H1 (cell line): ENCODE data around the gene LAMP5. TPM values are rescaled to one million over a fixed set of nuclear protein-coding genes. Genes with fewer than 3 reads are reported as not detected.

Source experiments
- CTCF ChIA-PET: fragments of 300-600 bp; sonication (Branson Sonifier 250); formaldehyde crosslinking; loops from one replicate; lab custom pipeline; 2021; ENCODE audit not compliant: partially characterized antibody; lab: Charles Lee
- POLR2A ChIA-PET: fragments of 300-600 bp; sonication (Branson Sonifier 250); formaldehyde crosslinking; loops from one replicate; lab custom pipeline; 2021; ENCODE audit warnings: inconsistent platforms; ENCODE audit not compliant: partially characterized antibody; lab: Charles Lee
- DNase-seq, 2 experiments: peaks; one replicate each; pipeline versions ENCODE4 v3.0.0 to v3.0.0-alpha.2; 2010 to 2022; ENCODE audit warnings: low spot score in 2 of 2, low read depth in 1 of 2, mixed read lengths in 1 of 2
- FAIRE-seq: peaks from 2 replicates; lab custom pipeline; 2011; peaks lifted over from hg19 to GRCh38; lab: Jason Lieb, UNC
- H2AFZ ChIP-seq: 2 replicates; pipeline ENCODE4 v1.8.1; 2012; ENCODE audit warnings: low read length, inconsistent platforms
- H2AK5ac ChIP-seq: 2 replicates; pipeline ENCODE4 v1.6.1; 2013; ENCODE audit warnings: low read depth, low read length
- H2BK120ac ChIP-seq: replicated peaks from 2 replicates; pipeline ENCODE3; 2013; ENCODE audit warnings: low read depth, low read length, inconsistent platforms
- H2BK12ac ChIP-seq: 2 replicates; pipeline ENCODE4 v1.6.1; 2013; ENCODE audit warnings: low read depth, low read length
- H2BK15ac ChIP-seq: 2 replicates; pipeline ENCODE4 v1.6.1; 2013; ENCODE audit warnings: low read length
- H2BK20ac ChIP-seq: 2 replicates; pipeline ENCODE4 v1.6.1; 2013; ENCODE audit warnings: low read length
- H2BK5ac ChIP-seq: 2 replicates; pipeline ENCODE4 v1.6.1; 2013; ENCODE audit warnings: low read depth, low read length
- H3K14ac ChIP-seq: 2 replicates; pipeline ENCODE4 v1.6.1; 2013; ENCODE audit warnings: inconsistent platforms; ENCODE audit not compliant: insufficient read length
- H3K18ac ChIP-seq: 2 replicates; pipeline ENCODE4 v1.6.1; 2013; ENCODE audit warnings: low read length; ENCODE audit errors: extremely low read depth
- H3K23ac ChIP-seq: 2 replicates; pipeline ENCODE4 v1.6.1; 2013; ENCODE audit warnings: inconsistent platforms; ENCODE audit not compliant: insufficient read length
- H3K23me2 ChIP-seq: 2 replicates; pipeline ENCODE4 v1.6.1; 2013; ENCODE audit warnings: low read depth, low read length
- H3K27ac ChIP-seq: 2 replicates; pipeline ENCODE4 v1.6.1; 2011; ENCODE audit warnings: low read depth, low read length, inconsistent platforms
- H3K27me3 ChIP-seq, 4 experiments: replicated peaks in 1 of 4; 1 replicate in 1 of 4; 2 replicates in 3 of 4; pipeline versions ENCODE4 v1.6.1 to v1.8.1; 2011 to 2013; ENCODE audit warnings: low read length in 3 of 4, mild to moderate bottlenecking in 3 of 4, inconsistent platforms in 2 of 4, mixed read lengths in 2 of 4, moderate library complexity in 1 of 4; ENCODE audit not compliant: control insufficient read depth in 3 of 4, insufficient read depth in 3 of 4; ENCODE audit errors: extremely low read depth in 1 of 4
- H3K36me3 ChIP-seq, 4 experiments: 2 replicates each; pipeline versions ENCODE4 v1.6.1 to v1.8.1; 2011 to 2013; ENCODE audit warnings: mild to moderate bottlenecking in 4 of 4, low read length in 3 of 4, moderate library complexity in 2 of 4, control low read depth in 1 of 4, inconsistent platforms in 1 of 4; ENCODE audit not compliant: insufficient read depth in 4 of 4, control insufficient read depth in 2 of 4
- H3K4ac ChIP-seq: replicated peaks from 2 replicates; pipeline ENCODE3; 2013; ENCODE audit warnings: low read length, low read depth, mixed read lengths, inconsistent platforms; ENCODE audit not compliant: insufficient read length
- H3K4me1 ChIP-seq, 4 experiments: replicated peaks in 1 of 4; 1 replicate in 1 of 4; 2 replicates in 3 of 4; pipeline versions ENCODE4 v1.6.1 to v1.8.1; 2011 to 2013; ENCODE audit warnings: low read length in 3 of 4, inconsistent platforms in 2 of 4, mixed read lengths in 1 of 4; ENCODE audit not compliant: insufficient read depth in 4 of 4, control insufficient read depth in 3 of 4
- H3K4me2 ChIP-seq, 2 experiments: 2 replicates each; pipeline versions ENCODE4 v1.6.1 to v1.8.1; 2011 to 2013; ENCODE audit warnings: low read depth in 2 of 2, low read length in 2 of 2, control low read depth in 1 of 2, inconsistent platforms in 1 of 2, mild to moderate bottlenecking in 1 of 2; ENCODE audit not compliant: insufficient read depth in 1 of 2
- H3K4me3 ChIP-seq, 4 experiments: fragments of 200-600, 300-600 bp in 1 of 4; sonication (generic), shearing (Covaris generic), sonication (Bioruptor Twin) in 1 of 4; 2 replicates each; pipeline versions ENCODE4 v1.5.1 to v1.8.1; 2011 to 2016; ENCODE audit warnings: low read length in 4 of 4, low read depth in 3 of 4, control low read depth in 2 of 4, inconsistent platforms in 2 of 4, mild to moderate bottlenecking in 2 of 4, mixed read lengths in 1 of 4, moderate library complexity in 1 of 4; ENCODE audit not compliant: insufficient read depth in 2 of 4; ENCODE audit errors: extremely low read depth in 1 of 4
- H3K56ac ChIP-seq: replicated peaks from 2 replicates; pipeline ENCODE3; 2013; ENCODE audit warnings: low read depth, mild to moderate bottlenecking, mixed read lengths, low read length, inconsistent platforms; ENCODE audit not compliant: insufficient read length
- H3K79me1 ChIP-seq: 2 replicates; pipeline ENCODE4 v1.6.1; 2013; ENCODE audit warnings: low read depth, low read length, control low read depth
- H3K79me2 ChIP-seq, 2 experiments: 2 replicates each; pipeline versions ENCODE4 v1.6.1 to v1.8.1; 2012 to 2013; ENCODE audit warnings: low read length in 2 of 2, mild to moderate bottlenecking in 2 of 2, inconsistent platforms in 1 of 2; ENCODE audit not compliant: insufficient read depth in 2 of 2, control insufficient read depth in 1 of 2
- H3K9ac ChIP-seq, 4 experiments: replicated peaks in 1 of 4; 1 replicate in 1 of 4; 2 replicates in 3 of 4; pipeline versions ENCODE4 v1.6.1 to v1.8.1; 2011 to 2013; ENCODE audit warnings: low read depth in 3 of 4, low read length in 3 of 4, control low read depth in 2 of 4, mild to moderate bottlenecking in 2 of 4, moderate library complexity in 2 of 4, inconsistent platforms in 1 of 4; ENCODE audit errors: extremely low read depth in 1 of 4
- H3K9me3 ChIP-seq, 2 experiments: 2 replicates each; pipeline versions ENCODE4 v1.6.1 to v1.8.1; 2012 to 2013; ENCODE audit warnings: mild to moderate bottlenecking in 2 of 2, moderate library complexity in 2 of 2, control low read depth in 1 of 2, inconsistent platforms in 1 of 2, low read depth in 1 of 2, low read length in 1 of 2, mixed read lengths in 1 of 2; ENCODE audit not compliant: insufficient read depth in 2 of 2
- H4K20me1 ChIP-seq, 2 experiments: replicated peaks in 1 of 2; 2 replicates each; pipeline versions ENCODE3 to v1.8.1; 2011 to 2013; ENCODE audit warnings: inconsistent platforms in 2 of 2, low read length in 2 of 2, mild to moderate bottlenecking in 1 of 2; ENCODE audit not compliant: insufficient read depth in 2 of 2, control insufficient read depth in 1 of 2
- H4K5ac ChIP-seq: 2 replicates; pipeline ENCODE4 v1.6.1; 2013; ENCODE audit warnings: low read length, low read depth, mixed read lengths, inconsistent platforms; ENCODE audit not compliant: insufficient read length
- H4K8ac ChIP-seq: 2 replicates; pipeline ENCODE4 v1.8.0; 2013; ENCODE audit warnings: mild to moderate bottlenecking, moderate library complexity, low read length, inconsistent platforms; ENCODE audit not compliant: insufficient read depth; ENCODE audit errors: extremely low read depth
- H4K91ac ChIP-seq: replicated peaks from 2 replicates; pipeline ENCODE3; 2013; ENCODE audit warnings: low read length, mixed read lengths, inconsistent platforms; ENCODE audit not compliant: insufficient read length
- BCL11A ChIP-seq, 2 experiments: IDR thresholded peaks; one replicate each; pipeline ENCODE4 v1.6.1; 2011; ENCODE audit warnings: low read depth in 2 of 2, low read length in 2 of 2, mild to moderate bottlenecking in 2 of 2
- CHD1 ChIP-seq: IDR thresholded peaks from 2 replicates; pipeline ENCODE4 v1.6.1; 2012; ENCODE audit warnings: low read depth, low read length, improper control_type of control experiment
- EP300 ChIP-seq, 2 experiments: IDR thresholded peaks; 1 replicate in 1 of 2; 2 replicates in 1 of 2; pipeline ENCODE4 v1.6.1; 2011 to 2012; ENCODE audit warnings: low read depth in 2 of 2, low read length in 2 of 2, mild to moderate bottlenecking in 2 of 2, borderline replicate concordance in 1 of 2, inconsistent platforms in 1 of 2, moderate library complexity in 1 of 2
- MAFK ChIP-seq: IDR thresholded peaks from 2 replicates; pipeline ENCODE4 v1.6.1; 2012; ENCODE audit warnings: low read depth, mild to moderate bottlenecking, improper control_type of control experiment, low read length
- RFX5 ChIP-seq: IDR thresholded peaks from 2 replicates; pipeline ENCODE4 v1.6.1; 2011; ENCODE audit warnings: low read depth, low read length, improper control_type of control experiment, borderline replicate concordance
- SIN3A ChIP-seq, 2 experiments: IDR thresholded peaks in 1 of 2; conservative IDR thresholded peaks in 1 of 2; 2 replicates each; pipeline ENCODE4 v1.6.1; 2011 to 2012; ENCODE audit warnings: low read length in 2 of 2, improper control_type of control experiment in 1 of 2, low read depth in 1 of 2, mild to moderate bottlenecking in 1 of 2
- SIRT6 ChIP-seq: IDR thresholded peaks from one replicate; pipeline ENCODE4 v1.7.1; 2012; ENCODE audit warnings: low read length, inconsistent platforms
- SP2 ChIP-seq: IDR thresholded peaks from 2 replicates; pipeline ENCODE4 v1.6.1; 2012; ENCODE audit warnings: mild to moderate bottlenecking, low read length, inconsistent platforms
- USF2 ChIP-seq: IDR thresholded peaks from 2 replicates; pipeline ENCODE4 v1.6.1; 2011; ENCODE audit warnings: low read length, improper control_type of control experiment
- YY1 ChIP-seq: IDR thresholded peaks from 2 replicates; pipeline ENCODE4 v1.6.1; 2011; ENCODE audit warnings: low read depth, mild to moderate bottlenecking, low read length
- WGBS, 2 experiments: shearing (Covaris generic) in 1 of 2; methylation state at CpG; one replicate each; pipeline versions ENCODE4 v1.1.6 to v1.1.7; 2013 to 2015; ENCODE audit warnings: low lambda C conversion rate in 2 of 2, mixed read lengths in 2 of 2, inconsistent platforms in 1 of 2, low coverage in 1 of 2, missing lambda C conversion rate in 1 of 2; ENCODE audit not compliant: insufficient replicate concordance in 2 of 2, insufficient coverage in 1 of 2, insufficient read length in 1 of 2; ENCODE audit errors: extremely low coverage in 1 of 2, missing lambda C conversion rate in 1 of 2; 5-methylcytosine and 5-hydroxymethylcytosine counted together
- polyA plus RNA-seq, 7 experiments: library from polyadenylated mRNA; depleted of rRNA in 3 of 7; stranded (reverse) in 5 of 7; unstranded in 2 of 7; fragments of >200 nt in 5 of 7; fragments of 200-250 nt in 2 of 7; gene quantifications; 1 replicate in 5 of 7; 2 replicates in 1 of 7; 4 replicates in 1 of 7; pipeline versions ENCODE4 v1.2.1 to v1.2.3, GENCODE V29; 2011 to 2013; ENCODE audit warnings: missing spikeins in 2 of 7, mixed read lengths in 2 of 7
- total RNA-seq: library from RNA; stranded (reverse); fragmentation: NEBNext Ultra II Directional; extraction: Animal tissue kit (Norgen Biotek cat#: 25700); gene quantifications from 2 replicates; pipeline ENCODE4 v1.2.1, GENCODE V29; 2021

Gene LAMP5
- total and polyA plus RNA-seq, 2 of the 8 experiments (the other 6 are each of a cell fraction or from before 2014, with no cell fraction given): 0.22 to 1.9 TPM

- H4K20me1 ChIP-seq: no peaks in the 10 kb centered on the region
- H3K4me1 ChIP-seq: peaks cover 20 to 41% (median 27%) of the 10 kb centered on the region in 4 experiments
- no peak for DNase-seq
- no peak overlapping the region for H3K4me2 ChIP-seq
- no peaks in the 10 kb centered on the region; a peak in 1 of 4 replicates for H3K9me3 ChIP-seq
- no peak overlapping the region for H2AFZ ChIP-seq
- H2BK12ac ChIP-seq: no peak overlapping the region
- no peaks in the 10 kb centered on the region for H3K79me1 ChIP-seq
- H4K91ac ChIP-seq: no peak overlapping the region
- no peak overlapping the region; the same call in 1 of the 2 replicates for H2BK20ac ChIP-seq
- ChIA-PET POLR2A (interaction anchor here (1.7 kb wide), 1 partner anchor 10 kb away, joined by 4 read pairs; no protein-coding TSS in a partner anchor), CTCF (interaction anchor here (1.0 to 2.5 kb wide), 5 partner anchors 13 to 116 kb away, joined by 4 to 8 read pairs (median 5); no protein-coding TSS in a partner anchor)
- no peak overlapping the region for H3K4me3 ChIP-seq
- H4K8ac ChIP-seq: no peak overlapping the region
- H3K4ac ChIP-seq: no peak overlapping the region
- H2BK120ac ChIP-seq: no peak overlapping the region
- no peaks in the 10 kb centered on the region for H3K36me3 ChIP-seq
- H3K23me2 ChIP-seq: 0 out of 2 replicates have a peak, but pooled peaks cover 2% of the 10 kb centered on the region
- H2AK5ac ChIP-seq: 0 out of 2 replicates have a peak overlapping the region, but pooled peaks have one; percentile 67
- WGBS, 2 experiments: 80% methylated on average over 1 of the region's 1 CpG; no CpG with 5 or more reads in 1 of the 2 experiments
- H3K23ac ChIP-seq: no peak overlapping the region
- H4K5ac ChIP-seq: no peak overlapping the region
- H3K27me3 ChIP-seq: peaks cover 0 to 34% (median 16%) of the 10 kb centered on the region in 4 experiments; a peak in 6 of 7 replicates
- H2BK5ac ChIP-seq: no peak overlapping the region
- H3K27ac ChIP-seq: no peak overlapping the region
- H3K18ac ChIP-seq: no peak overlapping the region
- H3K14ac ChIP-seq: no peak overlapping the region
- TF ChIP-seq BCL11A (IDR thresholded peaks at IDR 0.05; ENCODE audit: low read depth in 2 of 2, low read length in 2 of 2) (no peak), SIRT6 (no peak), CHD1 (no peak), RFX5 (no peak), EP300 (IDR thresholded peaks at IDR 0.05; ENCODE audit: borderline replicate concordance in 1 of 2, low read depth in 2 of 2, low read length in 2 of 2) (no peak), YY1 (no peak), MAFK (no peak), SP2 (no peak), SIN3A (conservative IDR thresholded peaks at IDR 0.05 in 1 of 2, IDR thresholded peaks at IDR 0.05 in 1 of 2; ENCODE audit: low read depth in 1 of 2, low read length in 2 of 2) (no peak), USF2 (no peak)
- TF ChIP-seq, all 59 proteins: peak for 0
- Histone ChIP-seq H3K56ac (no peak overlapping the region), H2BK15ac (no peak overlapping the region), H3K79me2 (no peaks in the 10 kb centered on the region), H3K9ac (no peak overlapping the region)
- no peak for FAIRE-seq
These were observed 61.4 kb downstream of the LAMP5 start for GRCh38 chr20:9575836-9576235.
